ENCODE measurements around the gene CUX1. TPM values are rescaled to one million over a fixed set of nuclear protein-coding genes. Genes with fewer than 3 reads are reported as not detected.
A peak's percentile ranks its signal among the peaks of the same experiment; 100 is the strongest.

CUX1 gene
- total RNA-seq, 1 experiment from 2014 or later = 64.3 TPM

GRCh38 chr7:102150266-102150665, 332.8 kb downstream of the CUX1 start:
- ChIA-PET CTCF (no interaction called here), POLR2A (no interaction called here)
- DNase-seq (ENCODE audit: low spot score) (no peak), ATAC-seq (no peak)
- no peaks in the 10 kb centered on the region for H3K9me3 Mint-ChIP-seq
- peak overlapping the region; percentile 78 for H3K27ac Mint-ChIP-seq
- no peak overlapping the region for H3K4me3 Mint-ChIP-seq
- H3K27me3 Mint-ChIP-seq (ENCODE audit: low read depth) = no peaks in the 10 kb centered on the region
- peaks cover 27% of the 10 kb centered on the region for H3K4me1 Mint-ChIP-seq
- no peak for TF ChIP-seq AR (CRISPR knock-in tag; IDR thresholded peaks at IDR 0.05)
- TF ChIP-seq NFE2L1 (CRISPR knock-in tag; IDR thresholded peaks at IDR 0.05) = no peak
- TF ChIP-seq ZNF423 (CRISPR knock-in tag; IDR thresholded peaks at IDR 0.05) = no peak
- no peak for TF ChIP-seq CDX4 (CRISPR knock-in tag; IDR thresholded peaks at IDR 0.05; ENCODE audit: borderline replicate concordance)
- TF ChIP-seq NFATC4 (CRISPR knock-in tag; IDR thresholded peaks at IDR 0.05) = no peak
- TF ChIP-seq JAZF1 (CRISPR knock-in tag; IDR thresholded peaks at IDR 0.05) = no peak
- no peak for TF ChIP-seq CTCF (IDR thresholded peaks at IDR 0.05)
- no peak for TF ChIP-seq ELF4 (CRISPR knock-in tag; IDR thresholded peaks at IDR 0.05; ENCODE audit: low read depth)
- TF ChIP-seq MYBL2 (CRISPR knock-in tag; IDR thresholded peaks at IDR 0.05) = no peak
- no peak for TF ChIP-seq ATF3 (CRISPR knock-in tag; conservative IDR thresholded peaks at IDR 0.05)
- no peak for TF ChIP-seq ZNF317 (CRISPR knock-in tag; IDR thresholded peaks at IDR 0.05; ENCODE audit: borderline replicate concordance, low read depth)
- no peak for TF ChIP-seq TEAD4 (CRISPR knock-in tag; IDR thresholded peaks at IDR 0.05)
- no peak for TF ChIP-seq ZMAT4 (CRISPR knock-in tag; IDR thresholded peaks at IDR 0.05)
- TF ChIP-seq HMGXB4 (CRISPR knock-in tag; IDR thresholded peaks at IDR 0.05) = no peak
- no peak for TF ChIP-seq PREB (CRISPR knock-in tag; IDR thresholded peaks at IDR 0.05; ENCODE audit: borderline replicate concordance)
- TF ChIP-seq ATF6 (CRISPR knock-in tag; IDR thresholded peaks at IDR 0.05) = no peak
- TF ChIP-seq ETV6 (CRISPR knock-in tag; IDR thresholded peaks at IDR 0.05) = no peak
- TF ChIP-seq SMAD3 (CRISPR knock-in tag; IDR thresholded peaks at IDR 0.05; ENCODE audit: borderline replicate concordance) = no peak
- TF ChIP-seq TCF7 (CRISPR knock-in tag; IDR thresholded peaks at IDR 0.05; ENCODE audit: low read depth) = no peak
- peaks cover 7% of the 10 kb centered on the region for H3K36me3 Mint-ChIP-seq
